ENCODE measurements around the gene GSTK1.

Gene GSTK1

DNA sequence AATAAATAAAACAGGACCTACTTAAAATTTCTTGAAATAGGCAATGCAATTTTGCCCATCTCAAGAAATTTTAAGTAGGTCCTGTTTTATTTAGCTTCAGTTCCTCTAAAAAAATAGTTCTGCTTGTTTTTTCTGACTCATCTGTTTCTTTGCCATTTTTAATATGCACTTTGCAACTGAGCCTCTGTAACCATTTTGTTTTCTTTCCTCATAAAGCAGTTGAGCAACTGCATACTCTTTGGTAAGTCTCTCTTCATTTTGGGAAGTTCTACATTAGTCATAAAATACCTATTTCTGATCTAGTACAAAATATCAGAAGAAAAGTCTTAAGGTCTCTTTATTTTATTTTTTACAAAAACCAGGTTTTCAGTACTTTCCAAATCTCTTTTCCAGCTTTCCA is 23.4 kb upstream of the GSTK1 start:
- no peak overlapping the region for H3K4me3 ChIP-seq (ENCODE audit: extremely low read depth, insufficient read depth, low read length, poor library complexity, severe bottlenecking)
- no peaks in the 10 kb centered on the region for H3K9me3 ChIP-seq (ENCODE audit: control insufficient read depth, low read length)
- H3K36me3 ChIP-seq (ENCODE audit: control insufficient read depth, insufficient read depth, low read length): no peaks in the 10 kb centered on the region
- H3K27ac ChIP-seq (ENCODE audit: low read depth, low read length, severe bottlenecking): no peak overlapping the region
- H3K4me1 ChIP-seq (ENCODE audit: control insufficient read depth, insufficient read depth, low read length, poor library complexity, severe bottlenecking): peaks cover 5% of the 10 kb centered on the region

GRCh38 chr7:143240291-143241168 is 22.7 kb upstream of the GSTK1 start:
- WGBS, 2 experiments (ENCODE audit: insufficient coverage in 2 of 2): 4 to 10% methylated on average over 4 to 5 of the region's 9 CpGs
- H3K9me3 ChIP-seq (ENCODE audit: control insufficient read depth, low read length): no peaks in the 10 kb centered on the region
- peaks cover 5% of the 10 kb centered on the region for H3K4me1 ChIP-seq (ENCODE audit: control insufficient read depth, insufficient read depth, low read length, poor library complexity, severe bottlenecking)
- H3K36me3 ChIP-seq (ENCODE audit: control insufficient read depth, insufficient read depth, low read length): no peaks in the 10 kb centered on the region
- H3K27ac ChIP-seq (ENCODE audit: low read depth, low read length, severe bottlenecking): no peak overlapping the region
- H3K4me3 ChIP-seq (ENCODE audit: extremely low read depth, insufficient read depth, low read length, poor library complexity, severe bottlenecking): no peak overlapping the region

DNA sequence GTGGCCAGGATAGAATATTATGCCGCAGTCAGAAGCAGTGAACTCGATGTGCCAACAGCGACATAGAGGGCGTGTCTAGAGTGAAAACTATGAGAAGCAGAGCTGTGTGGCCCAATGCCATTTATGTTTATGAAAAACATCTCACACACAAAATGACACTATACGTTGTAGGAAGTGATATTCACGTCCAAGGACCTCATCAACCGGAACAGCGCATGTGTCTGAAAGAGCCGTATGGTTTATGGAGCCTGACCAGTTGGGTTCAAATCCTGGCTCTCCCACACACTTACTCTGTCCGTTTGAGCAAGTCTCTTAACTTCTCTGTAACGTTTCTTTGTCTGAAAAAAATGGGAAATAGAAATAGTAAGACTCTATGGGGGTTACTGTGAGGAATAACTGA is 20.9 kb upstream of the GSTK1 start:
- H3K9me3 ChIP-seq (ENCODE audit: control insufficient read depth, low read length): no peaks in the 10 kb centered on the region
- H3K4me1 ChIP-seq (ENCODE audit: control insufficient read depth, insufficient read depth, low read length, poor library complexity, severe bottlenecking): peaks cover 5% of the 10 kb centered on the region
- WGBS, 2 experiments (ENCODE audit: insufficient coverage in 2 of 2): 87 to 96% methylated on average over 7 to 9 of the region's 11 CpGs
- H3K36me3 ChIP-seq (ENCODE audit: control insufficient read depth, insufficient read depth, low read length): no peaks in the 10 kb centered on the region
- H3K27ac ChIP-seq (ENCODE audit: low read depth, low read length, severe bottlenecking): no peak overlapping the region
- no peak overlapping the region for H3K4me3 ChIP-seq (ENCODE audit: extremely low read depth, insufficient read depth, low read length, poor library complexity, severe bottlenecking)

GRCh38 chr7:143243111-143243510 is 20.1 kb upstream of the GSTK1 start:
- H3K4me1 ChIP-seq (ENCODE audit: control insufficient read depth, insufficient read depth, low read length, poor library complexity, severe bottlenecking): peaks cover 5% of the 10 kb centered on the region
- H3K27ac ChIP-seq (ENCODE audit: low read depth, low read length, severe bottlenecking): no peak overlapping the region
- WGBS, 2 experiments (ENCODE audit: insufficient coverage in 2 of 2): 91 to 100% methylated on average over 4 of the region's 7 CpGs
- H3K4me3 ChIP-seq (ENCODE audit: extremely low read depth, insufficient read depth, low read length, poor library complexity, severe bottlenecking): no peak overlapping the region
- H3K36me3 ChIP-seq (ENCODE audit: control insufficient read depth, insufficient read depth, low read length): no peaks in the 10 kb centered on the region
- H3K9me3 ChIP-seq (ENCODE audit: control insufficient read depth, low read length): no peaks in the 10 kb centered on the region

DNA sequence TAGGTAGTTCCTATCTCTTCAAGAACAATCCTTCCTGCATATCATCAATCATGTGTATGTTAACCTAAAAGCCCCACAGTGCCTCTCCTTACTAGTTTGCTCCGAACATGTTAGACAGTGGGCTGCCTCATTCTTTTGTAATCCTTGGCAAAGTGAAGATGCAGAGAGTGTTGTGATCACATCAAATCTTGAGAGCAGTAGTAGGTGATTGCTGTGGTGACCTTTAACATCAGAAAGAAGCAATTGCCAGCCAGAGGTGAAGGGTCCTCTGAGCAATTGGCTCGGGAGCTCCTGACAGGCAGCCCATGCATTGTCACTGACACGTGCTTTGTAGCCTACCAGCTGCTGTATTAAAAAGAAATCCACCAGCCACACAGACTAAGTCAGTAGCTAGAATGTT is 19.6 kb upstream of the GSTK1 start:
- Histone ChIP-seq H3K27ac (ENCODE audit: low read depth, low read length, severe bottlenecking) (no peak overlapping the region), H3K4me1 (ENCODE audit: control insufficient read depth, insufficient read depth, low read length, poor library complexity, severe bottlenecking) (peaks cover 5% of the 10 kb centered on the region), H3K4me3 (ENCODE audit: extremely low read depth, insufficient read depth, low read length, poor library complexity, severe bottlenecking) (no peak overlapping the region), H3K9me3 (ENCODE audit: control insufficient read depth, low read length) (no peaks in the 10 kb centered on the region), H3K36me3 (ENCODE audit: control insufficient read depth, insufficient read depth, low read length) (no peaks in the 10 kb centered on the region)
- 100% methylated on average over 1 of the region's 3 CpGs; no CpG with 5 or more reads in 1 of the 2 experiments for WGBS, 2 experiments (ENCODE audit: insufficient coverage in 2 of 2)

GRCh38 chr7:143244321-143244720 is 18.9 kb upstream of the GSTK1 start:
- no CpG with 5 or more reads among the region's 1 CpG for WGBS, 2 experiments (ENCODE audit: insufficient coverage in 2 of 2)
- H3K9me3 ChIP-seq (ENCODE audit: control insufficient read depth, low read length): no peaks in the 10 kb centered on the region
- H3K36me3 ChIP-seq (ENCODE audit: control insufficient read depth, insufficient read depth, low read length): no peaks in the 10 kb centered on the region
- peaks cover 5% of the 10 kb centered on the region for H3K4me1 ChIP-seq (ENCODE audit: control insufficient read depth, insufficient read depth, low read length, poor library complexity, severe bottlenecking)
- no peak overlapping the region for H3K27ac ChIP-seq (ENCODE audit: low read depth, low read length, severe bottlenecking)
- H3K4me3 ChIP-seq (ENCODE audit: extremely low read depth, insufficient read depth, low read length, poor library complexity, severe bottlenecking): no peak overlapping the region

- Histone ChIP-seq H3K9me3 (ENCODE audit: control insufficient read depth, low read length) (no peaks in the 10 kb centered on the region), H3K36me3 (ENCODE audit: control insufficient read depth, insufficient read depth, low read length) (no peaks in the 10 kb centered on the region), H3K4me3 (ENCODE audit: extremely low read depth, insufficient read depth, low read length, poor library complexity, severe bottlenecking) (no peak overlapping the region), H3K4me1 (ENCODE audit: control insufficient read depth, insufficient read depth, low read length, poor library complexity, severe bottlenecking) (peaks cover 5% of the 10 kb centered on the region), H3K27ac (ENCODE audit: low read depth, low read length, severe bottlenecking) (no peak overlapping the region)
- 56 to 100% methylated on average over 1 to 2 of the region's 3 CpGs for WGBS, 2 experiments (ENCODE audit: insufficient coverage in 2 of 2)
Measured at GRCh38 chr7:143245123-143245522, 18.1 kb upstream of the GSTK1 start.

GRCh38 chr7:143247372-143247771 is 15.9 kb upstream of the GSTK1 start:
- no CpG with 5 or more reads among the region's 1 CpG for WGBS, 2 experiments (ENCODE audit: insufficient coverage in 2 of 2)
- Histone ChIP-seq H3K4me1 (ENCODE audit: control insufficient read depth, insufficient read depth, low read length, poor library complexity, severe bottlenecking) (no peaks in the 10 kb centered on the region), H3K4me3 (ENCODE audit: extremely low read depth, insufficient read depth, low read length, poor library complexity, severe bottlenecking) (no peak overlapping the region), H3K36me3 (ENCODE audit: control insufficient read depth, insufficient read depth, low read length) (no peaks in the 10 kb centered on the region), H3K9me3 (ENCODE audit: control insufficient read depth, low read length) (no peaks in the 10 kb centered on the region), H3K27ac (ENCODE audit: low read depth, low read length, severe bottlenecking) (no peak overlapping the region)

GRCh38 chr7:143248761-143249354 is 14.4 kb upstream of the GSTK1 start:
- no peak overlapping the region for H3K4me3 ChIP-seq (ENCODE audit: extremely low read depth, insufficient read depth, low read length, poor library complexity, severe bottlenecking)
- H3K27ac ChIP-seq (ENCODE audit: low read depth, low read length, severe bottlenecking): no peak overlapping the region
- H3K9me3 ChIP-seq (ENCODE audit: control insufficient read depth, low read length): peaks cover 6% of the 10 kb centered on the region
- H3K4me1 ChIP-seq (ENCODE audit: control insufficient read depth, insufficient read depth, low read length, poor library complexity, severe bottlenecking): no peaks in the 10 kb centered on the region
- H3K36me3 ChIP-seq (ENCODE audit: control insufficient read depth, insufficient read depth, low read length): no peaks in the 10 kb centered on the region
- WGBS, 2 experiments (ENCODE audit: insufficient coverage in 2 of 2): 96 to 100% methylated on average over 2 of the region's 2 CpGs

DNA sequence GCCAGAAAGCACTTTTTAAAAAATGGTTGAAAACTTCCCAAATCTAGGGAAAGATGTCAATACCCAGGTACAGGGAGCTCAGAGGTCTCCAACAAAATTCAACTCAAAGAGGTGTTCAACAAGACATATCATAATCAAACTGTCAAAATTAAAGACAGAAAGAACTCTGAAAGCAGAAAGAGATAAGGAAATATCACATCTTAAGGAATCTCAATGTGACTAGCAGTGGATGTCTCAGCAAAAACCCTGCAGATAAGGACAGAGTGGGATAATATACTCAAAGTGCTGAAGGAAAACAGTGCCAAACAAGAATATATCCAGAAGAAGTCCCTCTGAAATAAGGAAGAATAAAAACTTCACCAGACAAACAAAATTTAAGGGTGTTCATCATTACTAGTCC is 13.0 kb upstream of the GSTK1 start:
- peaks cover 11% of the 10 kb centered on the region for H3K9me3 ChIP-seq (ENCODE audit: control insufficient read depth, low read length)
- no peaks in the 10 kb centered on the region for H3K4me1 ChIP-seq (ENCODE audit: control insufficient read depth, insufficient read depth, low read length, poor library complexity, severe bottlenecking)
- H3K4me3 ChIP-seq (ENCODE audit: extremely low read depth, insufficient read depth, low read length, poor library complexity, severe bottlenecking): no peak overlapping the region
- no peak overlapping the region for H3K27ac ChIP-seq (ENCODE audit: low read depth, low read length, severe bottlenecking)
- H3K36me3 ChIP-seq (ENCODE audit: control insufficient read depth, insufficient read depth, low read length): no peaks in the 10 kb centered on the region

GRCh38 chr7:143250822-143251221 is 12.4 kb upstream of the GSTK1 start:
- peaks cover 11% of the 10 kb centered on the region for H3K9me3 ChIP-seq (ENCODE audit: control insufficient read depth, low read length)
- no CpG with 5 or more reads among the region's 1 CpG for WGBS, 2 experiments (ENCODE audit: insufficient coverage in 2 of 2)
- no peaks in the 10 kb centered on the region for H3K36me3 ChIP-seq (ENCODE audit: control insufficient read depth, insufficient read depth, low read length)
- H3K4me3 ChIP-seq (ENCODE audit: extremely low read depth, insufficient read depth, low read length, poor library complexity, severe bottlenecking): no peak overlapping the region
- no peaks in the 10 kb centered on the region for H3K4me1 ChIP-seq (ENCODE audit: control insufficient read depth, insufficient read depth, low read length, poor library complexity, severe bottlenecking)
- H3K27ac ChIP-seq (ENCODE audit: low read depth, low read length, severe bottlenecking): no peak overlapping the region

Data from mesodermal cell (in vitro differentiated cells).